GM21360 (cell line): ENCODE results near the gene COX8C.
"Not testable (repeated sequence)": the region's sequence is repeated elsewhere in the genome, so short reads cannot be mapped to it uniquely, and the experiment has no call there.

ENCODE experiments used
- ATAC-seq: cut with Tn5 transposase; IDR thresholded peaks from one replicate; pipeline ENCODE4 v1.9.1; 2021; ENCODE audit warnings: mild to moderate bottlenecking, moderate library complexity; ENCODE audit not compliant: unreplicated experiment

COX8C gene

GRCh38 chr14:93368996-93369712, 22.2 kb downstream of the COX8C start:
- peak; percentile 31 for ATAC-seq

GRCh38 chr14:93369713-93370266, 22.8 kb downstream of the COX8C start:
- ATAC-seq, result peak; percentile 76

GRCh38 chr14:93375673-93376156, 28.7 kb downstream of the COX8C start:
- ATAC-seq, result peak; percentile 94

- no peak for ATAC-seq
Observed at GRCh38 chr14:93379831-93380230, 32.8 kb downstream of the COX8C start.

- ATAC-seq, result no peak
Observed at GRCh38 chr14:93381644-93382043, 34.7 kb downstream of the COX8C start.

- not testable (repeated sequence) for ATAC-seq
Observed at GRCh38 chr14:93384256-93384655, 37.3 kb downstream of the COX8C start.

GRCh38 chr14:93395231-93395630, 48.2 kb downstream of the COX8C start:
- ATAC-seq, result no peak

- no peak for ATAC-seq
Observed at GRCh38 chr14:93396456-93396855, 49.5 kb downstream of the COX8C start.
